Natural killer cell (primary cell): ENCODE results near the gene EOGT. TPM values are rescaled to one million over a fixed set of nuclear protein-coding genes. Genes with fewer than 3 reads are reported as not detected.

Experiments
- ATAC-seq, 3 donors: fragments of 150-1000 bp in 2 of 3; fragments of 200-7000 bp in 1 of 3; cut with Tn5 transposase; 1 replicate in 1 of 3; 2 replicates in 2 of 3; pipeline ENCODE4 v1.10.0; 2021; ENCODE audit warnings: mild to moderate bottlenecking in 2 of 3, moderate library complexity in 2 of 3
- DNase-seq, 2 donors: peaks; one replicate each; pipeline versions ENCODE4 v3.0.0 to v3.0.0-alpha.2; 2013 to 2021; ENCODE audit warnings: mixed read lengths in 1 of 2
- H3K27ac ChIP-seq: one replicate; pipeline ENCODE4 v1.5.1; 2013; ENCODE audit warnings: mild to moderate bottlenecking, low read length
- H3K27me3 ChIP-seq: one replicate; pipeline ENCODE4 v1.6.1; 2013; ENCODE audit warnings: low read length; ENCODE audit not compliant: control insufficient read depth, insufficient read depth
- H3K36me3 ChIP-seq: one replicate; pipeline ENCODE4 v1.6.1; 2013; ENCODE audit warnings: low read length; ENCODE audit not compliant: control insufficient read depth, insufficient read depth
- H3K4me1 ChIP-seq: one replicate; pipeline ENCODE4 v1.6.1; 2013; ENCODE audit warnings: low read length; ENCODE audit not compliant: control insufficient read depth, insufficient read depth
- H3K4me3 ChIP-seq: one replicate; pipeline ENCODE4 v1.5.1; 2013; ENCODE audit warnings: low read length
- H3K9me3 ChIP-seq: one replicate; pipeline ENCODE4 v1.6.1; 2013; ENCODE audit warnings: low read length; ENCODE audit not compliant: control insufficient read depth, insufficient read depth
- H3K27ac Mint-ChIP-seq, 2 donors: one replicate each; pipeline ENCODE4 v1.8.0; 2022; ENCODE audit warnings: mild to moderate bottlenecking in 2 of 2, mixed read lengths in 2 of 2, moderate library complexity in 1 of 2
- H3K27me3 Mint-ChIP-seq, 2 donors: one replicate each; pipeline ENCODE4 v1.8.0; 2022; ENCODE audit warnings: low read depth in 2 of 2, mixed read lengths in 2 of 2
- H3K36me3 Mint-ChIP-seq: one replicate; pipeline ENCODE4 v1.8.0; 2022; ENCODE audit warnings: mixed read lengths
- H3K4me1 Mint-ChIP-seq, 2 donors: one replicate each; pipeline ENCODE4 v1.8.0; 2022; ENCODE audit warnings: mixed read lengths in 2 of 2
- H3K4me3 Mint-ChIP-seq: one replicate; pipeline ENCODE4 v1.8.0; 2022; ENCODE audit warnings: mild to moderate bottlenecking, moderate library complexity, mixed read lengths
- H3K9me3 Mint-ChIP-seq, 2 donors: one replicate each; pipeline ENCODE4 v1.8.0; 2022; ENCODE audit warnings: mixed read lengths in 2 of 2
- CTCF ChIP-seq: fragments of 200-600 bp; IDR thresholded peaks from one replicate; pipeline ENCODE4 v1.8.0; 2022; ENCODE audit warnings: antibody characterized with exemption
- WGBS: methylation state at CpG from one replicate; pipeline ENCODE4 v1.1.7; 2013; ENCODE audit warnings: missing lambda C conversion rate; ENCODE audit not compliant: insufficient coverage; 5-methylcytosine and 5-hydroxymethylcytosine counted together
- intact Hi-C: fragments of 100-400 bp; cut with micrococcal nuclease; formaldehyde crosslinking; loops from one replicate; pipeline ENCODE4 v1.14.2; 2022
- total RNA-seq, 4 donors: library from RNA; stranded (reverse); fragments of 120-200 nt in 1 of 4; gene quantifications; one replicate each; pipeline versions ENCODE4 v1.2.3 to v1.2.4, GENCODE V29; 2013 to 2022

EOGT gene
- total RNA-seq, 3 donors from 2014 or later (not counting 1 experiment from before 2014, with no cell fraction given): 8.4 to 11.6 (median 10.8) TPM

- H3K4me1 ChIP-seq: peaks cover 7% of the 10 kb centered on the region
- no peaks in the 10 kb centered on the region for H3K9me3 ChIP-seq
- no peak overlapping the region for H3K4me3 Mint-ChIP-seq
- TF ChIP-seq CTCF: no peak
- ATAC-seq (no peak), DNase-seq (no peak)
- no peaks in the 10 kb centered on the region for H3K9me3 Mint-ChIP-seq
- intact Hi-C loops: no loop called here
- H3K4me1 Mint-ChIP-seq: peaks cover 1 to 11% of the 10 kb centered on the region in 2 donors
- no peaks in the 10 kb centered on the region for H3K27me3 ChIP-seq
- H3K36me3 ChIP-seq: peaks cover 9% of the 10 kb centered on the region
- H3K4me3 ChIP-seq: no peak overlapping the region
- H3K27ac ChIP-seq: no peak overlapping the region
- no peaks in the 10 kb centered on the region for H3K36me3 Mint-ChIP-seq
- H3K27ac Mint-ChIP-seq: no peak overlapping the region
- WGBS: no CpG with 5 or more reads among the region's 2 CpGs
- H3K27me3 Mint-ChIP-seq: no peaks in the 10 kb centered on the region
Measured at GRCh38 chr3:69008980-69009379, 4.5 kb downstream of the EOGT start.

GRCh38 chr3:69005791-69006482 is 7.5 kb downstream of the EOGT start:
- no peak for TF ChIP-seq CTCF
- WGBS: 92% methylated on average over 2 of the region's 5 CpGs
- Mint-ChIP-seq H3K9me3 (no peaks in the 10 kb centered on the region), H3K4me3 (no peak overlapping the region), H3K27me3 (no peaks in the 10 kb centered on the region), H3K4me1 (peaks cover 0 to 3% of the 10 kb centered on the region in 2 donors), H3K36me3 (no peaks in the 10 kb centered on the region), H3K27ac (no peak overlapping the region)
- no peak for ATAC-seq
- peaks cover 18% of the 10 kb centered on the region for H3K36me3 ChIP-seq
- no peak overlapping the region for H3K27ac ChIP-seq
- no peaks in the 10 kb centered on the region for H3K4me1 ChIP-seq
- intact Hi-C loops: no loop called here
- H3K4me3 ChIP-seq: no peak overlapping the region
- no peaks in the 10 kb centered on the region for H3K27me3 ChIP-seq
- DNase-seq: no peak
- H3K9me3 ChIP-seq: no peaks in the 10 kb centered on the region

GRCh38 chr3:69005071-69005790 is 8.3 kb downstream of the EOGT start:
- no peaks in the 10 kb centered on the region for H3K9me3 Mint-ChIP-seq
- Histone ChIP-seq H3K27me3 (no peaks in the 10 kb centered on the region), H3K27ac (no peak overlapping the region), H3K9me3 (no peaks in the 10 kb centered on the region), H3K36me3 (peaks cover 18% of the 10 kb centered on the region), H3K4me3 (no peak overlapping the region), H3K4me1 (no peaks in the 10 kb centered on the region)
- DNase-seq (no peak), ATAC-seq (no peak)
- H3K4me1 Mint-ChIP-seq: peaks cover 0 to 3% of the 10 kb centered on the region in 2 donors
- no peak overlapping the region for H3K4me3 Mint-ChIP-seq
- no peak for TF ChIP-seq CTCF
- no peaks in the 10 kb centered on the region for H3K36me3 Mint-ChIP-seq
- WGBS: 95% methylated on average over 5 of the region's 6 CpGs
- intact Hi-C loops: no loop called here
- H3K27me3 Mint-ChIP-seq: no peaks in the 10 kb centered on the region
- no peak overlapping the region for H3K27ac Mint-ChIP-seq
